Endothelial cell of umbilical vein (primary cell): Measurements from ENCODE around the gene SLC16A6. TPM values are rescaled to one million over a fixed set of nuclear protein-coding genes. Genes with fewer than 3 reads are reported as not detected.

Experiments
- BruUV-seq: library from RNA; stranded (reverse); fragments of 400-500 nt; replicated peaks from 2 replicates; lab custom pipeline; 2021; lab: Mats Ljungman, UMichigan
- CTCF ChIA-PET: fragments of 300-600, 350-600 bp; sonication (Branson Sonifier 250); formaldehyde crosslinking; loops from one replicate; lab custom pipeline; 2021; ENCODE audit warnings: antibody characterized with exemption, inconsistent platforms; lab: Charles Lee
- POLR2A ChIA-PET: fragments of 300-600, 350-600 bp; sonication (Branson Sonifier 250); formaldehyde crosslinking; loops from one replicate; lab custom pipeline; 2021; ENCODE audit warnings: antibody characterized with exemption, inconsistent platforms; lab: Charles Lee
- DNase-seq: peaks from one replicate; pipeline ENCODE4 v3.0.0-alpha.2; 2011; ENCODE audit warnings: low read depth, low spot score
- FAIRE-seq: peaks from 2 replicates; lab custom pipeline; 2011; peaks lifted over from hg19 to GRCh38; lab: Jason Lieb, UNC
- H2AFZ ChIP-seq: 2 replicates; pipeline ENCODE4 v1.6.0; 2012; ENCODE audit warnings: low read depth, low read length, control low read depth, inconsistent platforms
- H3K27ac ChIP-seq: 2 replicates; pipeline ENCODE4 v1.5.1; 2011; ENCODE audit warnings: low read depth, mild to moderate bottlenecking, control low read depth, low read length, moderate library complexity; ENCODE audit not compliant: insufficient read depth
- H3K27me3 ChIP-seq, 2 experiments: 2 replicates each; pipeline versions ENCODE4 v1.6.0 to v1.6.1; 2011; ENCODE audit warnings: low read length in 2 of 2, mixed read lengths in 1 of 2; ENCODE audit not compliant: control insufficient read depth in 2 of 2, insufficient read depth in 2 of 2
- H3K36me3 ChIP-seq, 2 experiments: 2 replicates in 1 of 2; 3 replicates in 1 of 2; pipeline ENCODE4 v1.5.1; 2011; ENCODE audit warnings: low read length in 2 of 2, mild to moderate bottlenecking in 1 of 2, moderate library complexity in 1 of 2; ENCODE audit not compliant: control insufficient read depth in 2 of 2, insufficient read depth in 2 of 2; ENCODE audit errors: extremely low read depth in 1 of 2
- H3K4me1 ChIP-seq: 3 replicates; pipeline ENCODE4 v1.5.1; 2011; ENCODE audit warnings: mild to moderate bottlenecking, low read length; ENCODE audit not compliant: control insufficient read depth, insufficient read depth; ENCODE audit errors: extremely low read depth
- H3K4me2 ChIP-seq: 2 replicates; pipeline ENCODE4 v1.6.1; 2011; ENCODE audit warnings: low read length, control low read depth, mixed read lengths; ENCODE audit not compliant: insufficient read depth
- H3K4me3 ChIP-seq, 3 experiments: fragments of 200-600 bp in 1 of 3; sonication (generic), shearing (Covaris generic) in 1 of 3; replicated peaks in 1 of 3; 2 replicates each; pipeline ENCODE4 v1.5.1; 2011 to 2016; ENCODE audit warnings: control low read depth in 3 of 3, low read length in 3 of 3, mild to moderate bottlenecking in 2 of 3, inconsistent platforms in 1 of 3, low read depth in 1 of 3, moderate library complexity in 1 of 3; ENCODE audit not compliant: insufficient read depth in 1 of 3
- H3K79me2 ChIP-seq: 2 replicates; pipeline ENCODE4 v1.6.0; 2012; ENCODE audit warnings: low read length, inconsistent platforms; ENCODE audit not compliant: control insufficient read depth, insufficient read depth
- H3K9ac ChIP-seq: replicated peaks from 2 replicates; pipeline ENCODE3; 2011; ENCODE audit warnings: low read length, control low read depth; ENCODE audit not compliant: insufficient read depth; ENCODE audit errors: extremely low read depth
- H3K9me1 ChIP-seq: replicated peaks from 3 replicates; pipeline ENCODE4 v1.6.0; 2011; ENCODE audit warnings: mild to moderate bottlenecking, low read length; ENCODE audit not compliant: control insufficient read depth, insufficient read depth; ENCODE audit errors: extremely low read depth
- H3K9me3 ChIP-seq: replicated peaks from 2 replicates; pipeline ENCODE4 v1.5.1; 2012; ENCODE audit warnings: low read length, inconsistent platforms; ENCODE audit not compliant: control insufficient read depth, insufficient read depth
- H4K20me1 ChIP-seq: replicated peaks from 2 replicates; pipeline ENCODE3; 2011; ENCODE audit warnings: mild to moderate bottlenecking, low read length; ENCODE audit not compliant: control insufficient read depth, insufficient read depth; ENCODE audit errors: extremely low read depth
- EZH2 ChIP-seq: IDR thresholded peaks from 2 replicates; pipeline ENCODE4 v1.6.1; 2012; ENCODE audit warnings: borderline replicate concordance, low read depth, mild to moderate bottlenecking, moderate library complexity, low read length, inconsistent platforms; ENCODE audit not compliant: severe bottlenecking
- FOS ChIP-seq: IDR thresholded peaks from 2 replicates; pipeline ENCODE4 v1.6.1; 2011; ENCODE audit warnings: mild to moderate bottlenecking, low read length, moderate library complexity, borderline replicate concordance; ENCODE audit not compliant: insufficient read depth
- GATA2 ChIP-seq: IDR thresholded peaks from 2 replicates; pipeline ENCODE4 v1.7.0; 2011; ENCODE audit warnings: low read depth, mild to moderate bottlenecking, moderate library complexity, mixed read lengths, low read length; ENCODE audit not compliant: insufficient read length, insufficient read depth
- JUN ChIP-seq: IDR thresholded peaks from 2 replicates; pipeline ENCODE4 v1.6.1; 2011; ENCODE audit warnings: borderline replicate concordance, low read depth; ENCODE audit not compliant: insufficient read length, insufficient read depth
- MAX ChIP-seq: IDR thresholded peaks from 2 replicates; pipeline ENCODE4 v1.6.1; 2011; ENCODE audit not compliant: insufficient read depth, insufficient read length
- MYC ChIP-seq: IDR thresholded peaks from one replicate; pipeline ENCODE4 v1.6.1; 2011; ENCODE audit warnings: mild to moderate bottlenecking, low read depth, low read length
- POLR2A ChIP-seq: IDR thresholded peaks from 2 replicates; pipeline ENCODE4 v1.6.1; 2012; ENCODE audit warnings: low read depth, mild to moderate bottlenecking, control low read depth, low read length
- POLR2AphosphoS5 ChIP-seq: IDR thresholded peaks from 2 replicates; pipeline ENCODE4 v1.6.1; 2012; ENCODE audit warnings: low read depth, mild to moderate bottlenecking, control low read depth, low read length, moderate library complexity; ENCODE audit not compliant: insufficient read depth
- dilution Hi-C: fragments of 300-500 bp; cut with MboI; formaldehyde crosslinking; loops from one replicate; pipeline ENCODE4 v1.15.0; 2019; ENCODE audit warnings: low sequenced_read_pairs; ENCODE audit not compliant: extremely low pct_ligation_motif_present
- intact Hi-C: fragments of 100-400 bp; cut with micrococcal nuclease; formaldehyde crosslinking; loops from one replicate; pipeline ENCODE4 v1.10.0; 2022
- polyA plus RNA-seq, 4 experiments: library from polyadenylated mRNA; depleted of rRNA in 3 of 4; stranded (reverse) in 3 of 4; unstranded in 1 of 4; fragments of >200 nt; gene quantifications; 2 replicates each; pipeline versions ENCODE4 v1.2.1 to v1.2.3, GENCODE V29; 2011 to 2012; ENCODE audit warnings: missing spikeins in 1 of 4
- total RNA-seq: library from RNA; stranded (reverse); gene quantifications from 2 replicates; pipeline ENCODE4 v1.2.3, GENCODE V29; 2021
- TF ChIP-seq, protein P1 (sequence below), 2 donors: IDR thresholded peaks; 1 replicate in 1 of 2; 2 replicates in 1 of 2; pipeline ENCODE4 v1.5.1; 2011; ENCODE audit warnings: low read length in 2 of 2, mild to moderate bottlenecking in 2 of 2, moderate library complexity in 2 of 2, control low read depth in 1 of 2, inconsistent platforms in 1 of 2, low read depth in 1 of 2; ENCODE audit not compliant: insufficient read depth in 1 of 2; ENCODE audit errors: extremely low read depth in 1 of 2

The SLC16A6 gene
- total and polyA plus RNA-seq, 2 donors (not counting 3 experiments of a cell fraction or from before 2014, with no cell fraction given) = 0.65 to 0.91 TPM

- DNase-seq (no peak), FAIRE-seq (peak; percentile 65)
- peaks cover 0 to 2% of the 10 kb centered on the region in 2 experiments for H3K36me3 ChIP-seq
- H3K4me3 ChIP-seq = no peak overlapping the region
- no peaks in the 10 kb centered on the region for H4K20me1 ChIP-seq
- CTCF ChIA-PET = interaction anchor here (1.4 to 2.5 kb wide), 5 partner anchors 48 to 209 kb away, joined by 4 to 12 read pairs (median 7); partner anchors contain the start of gene WIPI1
- H2AFZ ChIP-seq = no peak overlapping the region
- dilution Hi-C loops = no loop called here
- H3K9ac ChIP-seq = peak overlapping the region; percentile 9
- H3K4me2 ChIP-seq = peak overlapping the region; percentile 70
- BruUV-seq = TSS peak; percentile 46
- POLR2A ChIA-PET = no interaction called here
- H3K9me3 ChIP-seq = no peaks in the 10 kb centered on the region
- peaks cover 8% of the 10 kb centered on the region for H3K4me1 ChIP-seq
- no peak overlapping the region for H3K27ac ChIP-seq
- no peaks in the 10 kb centered on the region for H3K27me3 ChIP-seq
- H3K9me1 ChIP-seq = no peaks in the 10 kb centered on the region
- intact Hi-C loops = loop anchor here (5.0 kb wide), 1 partner anchor 208 kb away; the partner anchor contains the start of gene WIPI1
- no peaks in the 10 kb centered on the region for H3K79me2 ChIP-seq
- TF ChIP-seq EZH2 = no peak
- TF ChIP-seq POLR2AphosphoS5 = no peak
- no peak for TF ChIP-seq JUN
- TF ChIP-seq, protein P1, sequence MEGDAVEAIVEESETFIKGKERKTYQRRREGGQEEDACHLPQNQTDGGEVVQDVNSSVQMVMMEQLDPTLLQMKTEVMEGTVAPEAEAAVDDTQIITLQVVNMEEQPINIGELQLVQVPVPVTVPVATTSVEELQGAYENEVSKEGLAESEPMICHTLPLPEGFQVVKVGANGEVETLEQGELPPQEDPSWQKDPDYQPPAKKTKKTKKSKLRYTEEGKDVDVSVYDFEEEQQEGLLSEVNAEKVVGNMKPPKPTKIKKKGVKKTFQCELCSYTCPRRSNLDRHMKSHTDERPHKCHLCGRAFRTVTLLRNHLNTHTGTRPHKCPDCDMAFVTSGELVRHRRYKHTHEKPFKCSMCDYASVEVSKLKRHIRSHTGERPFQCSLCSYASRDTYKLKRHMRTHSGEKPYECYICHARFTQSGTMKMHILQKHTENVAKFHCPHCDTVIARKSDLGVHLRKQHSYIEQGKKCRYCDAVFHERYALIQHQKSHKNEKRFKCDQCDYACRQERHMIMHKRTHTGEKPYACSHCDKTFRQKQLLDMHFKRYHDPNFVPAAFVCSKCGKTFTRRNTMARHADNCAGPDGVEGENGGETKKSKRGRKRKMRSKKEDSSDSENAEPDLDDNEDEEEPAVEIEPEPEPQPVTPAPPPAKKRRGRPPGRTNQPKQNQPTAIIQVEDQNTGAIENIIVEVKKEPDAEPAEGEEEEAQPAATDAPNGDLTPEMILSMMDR (IDR thresholded peaks at IDR 0.05; ENCODE audit: extremely low read depth in 1 of 2, insufficient read depth in 1 of 2, low read depth in 1 of 2, low read length in 2 of 2) = no peak
- TF ChIP-seq MYC = no peak
- no peak for TF ChIP-seq MAX
- TF ChIP-seq POLR2A = no peak
- no peak for TF ChIP-seq GATA2
- TF ChIP-seq FOS = no peak
Measured at GRCh38 chr17:68248891-68249290, 42.0 kb downstream of the SLC16A6 start.
